Vagina (tissue), 2 donors: ENCODE data around the gene PPM1M. TPM values are rescaled to one million over a fixed set of nuclear protein-coding genes. Genes with fewer than 3 reads are reported as not detected.
A peak's percentile ranks its signal among the peaks of the same experiment; 100 is the strongest.

Experiments used
- DNase-seq, 2 donors: peaks; one replicate each; pipeline ENCODE4 v3.0.0-alpha.2; 2017; ENCODE audit errors: extremely low spot score in 2 of 2
- H3K27ac ChIP-seq: fragments of 200-600 bp; sonication (generic); one replicate; pipeline ENCODE4 v1.5.1; 2019
- H3K27me3 ChIP-seq: fragments of 200-600 bp; sonication (generic); one replicate; pipeline ENCODE4 v1.5.1; 2019
- H3K36me3 ChIP-seq, 2 donors: fragments of 200-600 bp; sonication (generic); one replicate each; pipeline ENCODE4 v1.5.1; 2017 to 2019
- H3K4me1 ChIP-seq: fragments of 200-600 bp; sonication (generic); one replicate; pipeline ENCODE4 v1.5.1; 2019
- H3K4me3 ChIP-seq, 2 donors: fragments of 200-600 bp; sonication (generic); 1 replicate in 1 of 2; 2 replicates in 1 of 2; pipeline ENCODE4 v1.5.1; 2016 to 2019
- H3K9me3 ChIP-seq: fragments of 200-600 bp; sonication (generic); one replicate; pipeline ENCODE4 v1.5.1; 2019
- POLR2A ChIP-seq, 2 donors: fragments of 450-650 bp; IDR thresholded peaks; one replicate each; pipeline ENCODE4 v1.6.1; 2017; ENCODE audit warnings: antibody characterized with exemption in 2 of 2, mild to moderate bottlenecking in 2 of 2, moderate library complexity in 2 of 2
- POLR2AphosphoS5 ChIP-seq, 2 donors: sonication (generic); formaldehyde crosslinking; IDR thresholded peaks; one replicate each; pipeline ENCODE4 v1.9.0; 2017; ENCODE audit warnings: antibody characterized with exemption in 2 of 2, mild to moderate bottlenecking in 2 of 2, low read depth in 1 of 2; ENCODE audit not compliant: insufficient read depth in 1 of 2
- intact Hi-C: fragments of 100-400 bp; cut with DNase I; formaldehyde crosslinking; loops from one replicate; pipeline ENCODE4 v1.15.1; 2023
- total RNA-seq: library from RNA; depleted of rRNA; stranded (reverse); fragments of >200 nt; gene quantifications from one replicate; pipeline ENCODE4 v1.2.3, GENCODE V29; 2016
- TF ChIP-seq, protein P1 (sequence below), 3 experiments: fragments of 450-650 bp in 2 of 3; fragments of 200-600 bp in 1 of 3; sonication (generic) in 1 of 3; IDR thresholded peaks; one replicate each; pipeline ENCODE4 v1.5.1; 2017 to 2019; ENCODE audit warnings: antibody characterized with exemption in 3 of 3, mild to moderate bottlenecking in 2 of 3, moderate library complexity in 2 of 3

Gene PPM1M
- total RNA-seq, 1 donor from 2014 or later = 25.0 TPM

- Histone ChIP-seq H3K4me3 (no peak overlapping the region), H3K9me3 (no peaks in the 10 kb centered on the region), H3K4me1 (peaks cover 46% of the 10 kb centered on the region), H3K27ac (peak overlapping the region; percentile 58), H3K27me3 (no peaks in the 10 kb centered on the region), H3K36me3 (peaks cover 0 to 32% of the 10 kb centered on the region in 2 donors)
- intact Hi-C loops = loop anchor here (5.0 kb wide), 1 partner anchor 56 kb away; no protein-coding TSS in a partner anchor
- no peak for DNase-seq
- TF ChIP-seq POLR2A (IDR thresholded peaks at IDR 0.05) (no peak), POLR2AphosphoS5 (IDR thresholded peaks at IDR 0.05; ENCODE audit: insufficient read depth in 1 of 2, low read depth in 1 of 2) (peak; percentile 70 to 87)
- TF ChIP-seq, protein P1, sequence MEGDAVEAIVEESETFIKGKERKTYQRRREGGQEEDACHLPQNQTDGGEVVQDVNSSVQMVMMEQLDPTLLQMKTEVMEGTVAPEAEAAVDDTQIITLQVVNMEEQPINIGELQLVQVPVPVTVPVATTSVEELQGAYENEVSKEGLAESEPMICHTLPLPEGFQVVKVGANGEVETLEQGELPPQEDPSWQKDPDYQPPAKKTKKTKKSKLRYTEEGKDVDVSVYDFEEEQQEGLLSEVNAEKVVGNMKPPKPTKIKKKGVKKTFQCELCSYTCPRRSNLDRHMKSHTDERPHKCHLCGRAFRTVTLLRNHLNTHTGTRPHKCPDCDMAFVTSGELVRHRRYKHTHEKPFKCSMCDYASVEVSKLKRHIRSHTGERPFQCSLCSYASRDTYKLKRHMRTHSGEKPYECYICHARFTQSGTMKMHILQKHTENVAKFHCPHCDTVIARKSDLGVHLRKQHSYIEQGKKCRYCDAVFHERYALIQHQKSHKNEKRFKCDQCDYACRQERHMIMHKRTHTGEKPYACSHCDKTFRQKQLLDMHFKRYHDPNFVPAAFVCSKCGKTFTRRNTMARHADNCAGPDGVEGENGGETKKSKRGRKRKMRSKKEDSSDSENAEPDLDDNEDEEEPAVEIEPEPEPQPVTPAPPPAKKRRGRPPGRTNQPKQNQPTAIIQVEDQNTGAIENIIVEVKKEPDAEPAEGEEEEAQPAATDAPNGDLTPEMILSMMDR (IDR thresholded peaks at IDR 0.05) = no peak
Measured at GRCh38 chr3:52216585-52217408, 28.8 kb upstream of the PPM1M start.

- Histone ChIP-seq H3K36me3 (peaks cover 0 to 27% of the 10 kb centered on the region in 2 donors), H3K4me3 (no peak overlapping the region), H3K27ac (peak overlapping the region; percentile 58), H3K27me3 (no peaks in the 10 kb centered on the region), H3K4me1 (peaks cover 46% of the 10 kb centered on the region), H3K9me3 (no peaks in the 10 kb centered on the region)
- TF ChIP-seq, protein P1 (IDR thresholded peaks at IDR 0.05) = no peak
- TF ChIP-seq POLR2A (IDR thresholded peaks at IDR 0.05) = no peak
- TF ChIP-seq POLR2AphosphoS5 (IDR thresholded peaks at IDR 0.05; ENCODE audit: insufficient read depth in 1 of 2, low read depth in 1 of 2) = no peak
- no peak for DNase-seq
- intact Hi-C loops = loop anchor here (5.0 kb wide), 1 partner anchor 55 kb away; no protein-coding TSS in a partner anchor
Measured at GRCh38 chr3:52217409-52217805, 28.2 kb upstream of the PPM1M start.

DNA sequence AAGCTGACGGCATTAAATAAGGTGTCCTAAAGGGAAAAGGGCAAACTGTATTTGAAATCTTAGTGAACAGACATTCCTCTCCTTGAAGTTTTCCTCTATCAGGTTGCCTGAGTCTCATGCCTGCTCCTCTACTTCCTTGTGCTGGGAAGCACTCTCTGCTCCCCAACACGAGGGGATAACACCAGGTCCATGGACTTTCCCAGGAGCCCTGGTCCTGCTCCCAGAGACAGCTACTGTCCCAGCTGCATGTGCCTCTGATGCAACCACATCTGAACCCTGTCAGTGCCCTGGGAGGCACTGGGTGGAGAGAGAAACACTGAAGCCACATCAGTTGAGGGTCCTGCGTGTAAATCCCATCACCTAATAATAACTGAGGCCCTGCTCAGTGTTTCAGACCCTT lies 27.5 kb upstream of the PPM1M start:
- Histone ChIP-seq H3K27ac (peak overlapping the region; percentile 58), H3K27me3 (no peaks in the 10 kb centered on the region), H3K4me1 (peaks cover 46% of the 10 kb centered on the region), H3K36me3 (peaks cover 0 to 21% of the 10 kb centered on the region in 2 donors), H3K4me3 (no peak overlapping the region), H3K9me3 (no peaks in the 10 kb centered on the region)
- intact Hi-C loops = loop anchor here (5.0 kb wide), 1 partner anchor 54 kb away; no protein-coding TSS in a partner anchor
- TF ChIP-seq POLR2A (IDR thresholded peaks at IDR 0.05) = no peak
- DNase-seq = no peak

- Histone ChIP-seq H3K4me3 (no peak overlapping the region), H3K36me3 (peaks cover 0 to 18% of the 10 kb centered on the region in 2 donors), H3K9me3 (no peaks in the 10 kb centered on the region), H3K4me1 (peaks cover 46% of the 10 kb centered on the region), H3K27ac (peak overlapping the region; percentile 58), H3K27me3 (no peaks in the 10 kb centered on the region)
- no peak for DNase-seq
- intact Hi-C loops = loop anchor here (5.0 kb wide), 1 partner anchor 54 kb away; no protein-coding TSS in a partner anchor
- TF ChIP-seq POLR2A (IDR thresholded peaks at IDR 0.05) = no peak
- no peak for TF ChIP-seq POLR2AphosphoS5 (IDR thresholded peaks at IDR 0.05; ENCODE audit: insufficient read depth in 1 of 2, low read depth in 1 of 2)
- TF ChIP-seq, protein P1 (IDR thresholded peaks at IDR 0.05) = no peak
Measured at GRCh38 chr3:52218454-52218853, 27.1 kb upstream of the PPM1M start.

DNA sequence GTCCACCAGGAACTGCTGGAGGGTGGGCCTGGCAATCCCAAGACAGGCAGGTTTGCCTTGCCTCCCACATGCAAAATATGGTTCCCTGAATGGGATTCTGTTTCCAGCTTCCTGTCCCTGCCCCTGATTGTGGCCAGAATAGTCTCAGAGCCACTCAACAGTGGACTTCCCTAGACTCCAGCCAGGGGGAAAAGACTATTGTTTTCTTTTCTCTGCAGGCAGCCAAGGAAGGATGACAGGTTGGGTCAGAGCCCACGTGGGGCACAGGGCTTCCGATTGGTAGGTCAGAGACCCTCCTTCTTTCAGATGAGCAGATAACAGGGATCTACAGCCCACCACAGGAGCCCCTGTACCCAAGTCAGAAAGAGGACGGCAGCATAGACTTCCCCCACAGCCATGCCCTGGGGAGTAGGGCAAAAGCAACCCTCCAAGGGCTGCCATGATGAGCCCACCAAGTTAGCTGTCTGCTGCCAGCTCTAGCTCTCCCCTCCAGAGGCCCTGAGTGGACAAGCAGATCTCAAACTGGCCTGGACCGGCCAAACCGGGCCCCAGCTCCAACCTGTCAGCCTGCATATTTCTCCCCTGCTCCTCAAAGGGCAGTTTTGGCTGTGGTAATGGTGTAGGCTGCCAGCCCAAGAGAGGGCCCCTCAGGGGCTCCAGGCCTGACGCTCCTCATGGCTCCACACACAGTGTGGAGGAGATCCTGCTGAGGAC lies 26.5 kb upstream of the PPM1M start:
- H3K4me3 ChIP-seq = no peak overlapping the region
- no peak for DNase-seq
- intact Hi-C loops = loop anchor here (5.0 kb wide), 1 partner anchor 53 kb away; no protein-coding TSS in a partner anchor
- TF ChIP-seq POLR2A (IDR thresholded peaks at IDR 0.05) (no peak), POLR2AphosphoS5 (IDR thresholded peaks at IDR 0.05; ENCODE audit: insufficient read depth in 1 of 2, low read depth in 1 of 2) (no peak)
- TF ChIP-seq, protein P1 (IDR thresholded peaks at IDR 0.05) = no peak
- no peaks in the 10 kb centered on the region for H3K27me3 ChIP-seq
- H3K27ac ChIP-seq = no peak overlapping the region
- peaks cover 46% of the 10 kb centered on the region for H3K4me1 ChIP-seq
- peaks cover 0 to 12% of the 10 kb centered on the region in 2 donors for H3K36me3 ChIP-seq
- H3K9me3 ChIP-seq = no peaks in the 10 kb centered on the region
